ENCODE data around the gene SIL1. TPM values are rescaled to one million over a fixed set of nuclear protein-coding genes. Genes with fewer than 3 reads are reported as not detected.

The SIL1 gene
- total RNA-seq, 1 donor from 2014 or later = 29.9 TPM

- TF ChIP-seq, protein P1, sequence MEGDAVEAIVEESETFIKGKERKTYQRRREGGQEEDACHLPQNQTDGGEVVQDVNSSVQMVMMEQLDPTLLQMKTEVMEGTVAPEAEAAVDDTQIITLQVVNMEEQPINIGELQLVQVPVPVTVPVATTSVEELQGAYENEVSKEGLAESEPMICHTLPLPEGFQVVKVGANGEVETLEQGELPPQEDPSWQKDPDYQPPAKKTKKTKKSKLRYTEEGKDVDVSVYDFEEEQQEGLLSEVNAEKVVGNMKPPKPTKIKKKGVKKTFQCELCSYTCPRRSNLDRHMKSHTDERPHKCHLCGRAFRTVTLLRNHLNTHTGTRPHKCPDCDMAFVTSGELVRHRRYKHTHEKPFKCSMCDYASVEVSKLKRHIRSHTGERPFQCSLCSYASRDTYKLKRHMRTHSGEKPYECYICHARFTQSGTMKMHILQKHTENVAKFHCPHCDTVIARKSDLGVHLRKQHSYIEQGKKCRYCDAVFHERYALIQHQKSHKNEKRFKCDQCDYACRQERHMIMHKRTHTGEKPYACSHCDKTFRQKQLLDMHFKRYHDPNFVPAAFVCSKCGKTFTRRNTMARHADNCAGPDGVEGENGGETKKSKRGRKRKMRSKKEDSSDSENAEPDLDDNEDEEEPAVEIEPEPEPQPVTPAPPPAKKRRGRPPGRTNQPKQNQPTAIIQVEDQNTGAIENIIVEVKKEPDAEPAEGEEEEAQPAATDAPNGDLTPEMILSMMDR (IDR thresholded peaks at IDR 0.05; ENCODE audit: insufficient read depth, low read length, poor library complexity, severe bottlenecking) = no peak
- Histone ChIP-seq H3K36me3 (ENCODE audit: control insufficient read depth, insufficient read depth, low read length) (no peaks in the 10 kb centered on the region), H3K27me3 (ENCODE audit: control insufficient read depth, insufficient read depth, low read length) (no peaks in the 10 kb centered on the region), H3K4me3 (ENCODE audit: low read depth, low read length) (no peak overlapping the region)
- DNase-seq (ENCODE audit: low read depth) = no peak
Observed at GRCh38 chr5:138972230-138972629, 225.9 kb downstream of the SIL1 start.

- no peaks in the 10 kb centered on the region for H3K27me3 ChIP-seq (ENCODE audit: control insufficient read depth, insufficient read depth, low read length)
- no peaks in the 10 kb centered on the region for H3K36me3 ChIP-seq (ENCODE audit: control insufficient read depth, insufficient read depth, low read length)
- TF ChIP-seq, protein P1 (IDR thresholded peaks at IDR 0.05; ENCODE audit: insufficient read depth, low read length, poor library complexity, severe bottlenecking) = no peak
- H3K4me3 ChIP-seq (ENCODE audit: low read depth, low read length) = no peak overlapping the region
- DNase-seq (ENCODE audit: low read depth) = no peak
Observed at GRCh38 chr5:138969323-138970002, 228.7 kb downstream of the SIL1 start.

DNA sequence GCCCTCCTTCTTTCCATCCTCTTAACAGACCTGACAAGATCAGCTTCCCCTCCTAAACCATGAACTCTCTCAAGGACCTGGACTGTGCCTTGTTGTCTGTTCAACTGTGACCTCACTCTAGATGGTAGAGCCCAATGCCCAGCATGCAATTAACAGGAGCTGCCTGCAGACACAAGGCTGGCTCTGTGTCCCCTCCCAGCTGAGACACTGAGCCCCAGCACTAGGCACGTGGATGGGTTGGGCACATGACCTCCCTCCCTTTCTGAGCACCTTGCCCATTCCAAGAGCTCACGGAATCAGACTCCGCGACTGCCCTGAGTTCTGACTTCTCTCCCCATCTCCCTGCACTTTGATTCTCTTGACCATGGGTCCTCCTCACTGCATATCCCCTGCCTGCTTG is 229.6 kb downstream of the SIL1 start:
- no peaks in the 10 kb centered on the region for H3K36me3 ChIP-seq (ENCODE audit: control insufficient read depth, insufficient read depth, low read length)
- TF ChIP-seq, protein P1 (IDR thresholded peaks at IDR 0.05; ENCODE audit: insufficient read depth, low read length, poor library complexity, severe bottlenecking) = no peak
- H3K4me3 ChIP-seq (ENCODE audit: low read depth, low read length) = no peak overlapping the region
- no peak for DNase-seq (ENCODE audit: low read depth)
- H3K27me3 ChIP-seq (ENCODE audit: control insufficient read depth, insufficient read depth, low read length) = no peaks in the 10 kb centered on the region

GRCh38 chr5:138967791-138968448 is 230.2 kb downstream of the SIL1 start:
- Histone ChIP-seq H3K4me3 (ENCODE audit: low read depth, low read length) (no peak overlapping the region), H3K27me3 (ENCODE audit: control insufficient read depth, insufficient read depth, low read length) (no peaks in the 10 kb centered on the region), H3K36me3 (ENCODE audit: control insufficient read depth, insufficient read depth, low read length) (no peaks in the 10 kb centered on the region)
- TF ChIP-seq, protein P1 (IDR thresholded peaks at IDR 0.05; ENCODE audit: insufficient read depth, low read length, poor library complexity, severe bottlenecking) = no peak
- no peak for DNase-seq (ENCODE audit: low read depth)

DNA sequence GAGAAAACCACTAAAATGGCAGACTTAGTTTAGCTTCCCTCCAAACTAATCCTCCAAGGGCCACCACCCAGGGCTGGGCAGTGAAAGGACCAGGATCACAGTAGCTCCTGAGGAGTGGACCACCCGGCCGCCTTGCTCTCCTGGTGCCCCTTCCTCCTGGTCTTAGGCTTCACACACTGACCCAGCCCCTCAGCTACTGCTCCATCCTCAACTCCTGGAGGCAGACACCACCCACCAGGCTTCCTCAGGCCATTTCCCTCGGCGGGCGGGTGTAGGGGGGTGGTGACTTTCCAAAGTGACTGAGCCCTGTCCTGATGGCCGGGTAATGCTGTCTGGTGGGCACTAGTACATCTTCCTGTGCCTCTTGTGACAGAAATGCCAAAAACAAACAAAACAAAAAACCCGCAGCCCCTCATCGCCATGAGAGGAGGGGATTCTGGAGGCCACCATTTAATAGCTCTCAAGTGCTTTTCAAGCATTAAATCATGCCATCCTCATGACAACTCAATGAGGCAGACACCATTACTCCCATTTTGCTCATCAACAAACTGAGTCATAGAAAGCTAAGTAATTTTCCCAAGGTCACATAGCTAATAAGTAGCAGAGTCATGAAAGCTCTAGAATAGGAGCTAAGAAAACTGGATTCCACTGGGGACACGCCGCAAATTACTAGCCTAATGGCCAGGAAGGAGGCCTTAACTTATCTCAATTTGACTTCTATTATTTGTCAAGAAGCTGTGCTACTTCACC is 231.8 kb downstream of the SIL1 start:
- no peak overlapping the region for H3K4me3 ChIP-seq (ENCODE audit: low read depth, low read length)
- H3K36me3 ChIP-seq (ENCODE audit: control insufficient read depth, insufficient read depth, low read length) = no peaks in the 10 kb centered on the region
- H3K27me3 ChIP-seq (ENCODE audit: control insufficient read depth, insufficient read depth, low read length) = no peaks in the 10 kb centered on the region
- DNase-seq (ENCODE audit: low read depth) = no peak
- TF ChIP-seq, protein P1 (IDR thresholded peaks at IDR 0.05; ENCODE audit: insufficient read depth, low read length, poor library complexity, severe bottlenecking) = no peak
